Sigmoid colon (tissue), 7 donors: ENCODE measurements around the gene CYBA. TPM values are rescaled to one million over a fixed set of nuclear protein-coding genes. Genes with fewer than 3 reads are reported as not detected.
A peak's percentile ranks its signal among the peaks of the same experiment; 100 is the strongest.

ENCODE experiments used
- DNase-seq: peaks from one replicate; pipeline ENCODE4 v3.0.0-alpha.2; 2019
- H3K27ac ChIP-seq, 4 donors: fragments of 200-600 bp; sonication (generic); one replicate each; pipeline ENCODE4 v1.5.1; 2016 to 2019; ENCODE audit warnings: mild to moderate bottlenecking in 1 of 4
- H3K27me3 ChIP-seq, 3 donors: fragments of 200-600 bp; sonication (generic); one replicate each; pipeline ENCODE4 v1.5.1; 2019; ENCODE audit warnings: mild to moderate bottlenecking in 1 of 3
- H3K36me3 ChIP-seq, 4 donors: fragments of 200-600 bp; sonication (generic); one replicate each; pipeline ENCODE4 v1.5.1; 2016 to 2019
- H3K4me1 ChIP-seq, 4 donors: fragments of 200-600 bp; sonication (generic); one replicate each; pipeline ENCODE4 v1.5.1; 2017 to 2019
- H3K4me3 ChIP-seq, 4 donors: fragments of 200-600 bp; sonication (generic); one replicate each; pipeline ENCODE4 v1.5.1; 2017 to 2019; ENCODE audit warnings: mild to moderate bottlenecking in 2 of 4, moderate library complexity in 1 of 4
- H3K9me3 ChIP-seq, 4 donors: fragments of 200-600 bp in 3 of 4; sonication (generic) in 3 of 4; one replicate each; pipeline versions ENCODE4 v1.5.1 to v1.6.1; 2013 to 2019
- CTCF ChIP-seq, 4 experiments: fragments of 450-650 bp in 3 of 4; fragments of 200-600 bp in 1 of 4; IDR thresholded peaks; one replicate each; pipeline ENCODE4 v1.5.1; 2016 to 2019; ENCODE audit warnings: antibody characterized with exemption in 4 of 4, mild to moderate bottlenecking in 3 of 4, moderate library complexity in 2 of 4
- EP300 ChIP-seq, 4 donors: sonication (generic); formaldehyde crosslinking; IDR thresholded peaks; one replicate each; pipeline ENCODE4 v1.6.1; 2017; ENCODE audit warnings: antibody characterized with exemption in 4 of 4
- POLR2A ChIP-seq, 2 donors: fragments of 450-650 bp; IDR thresholded peaks; one replicate each; pipeline ENCODE4 v1.6.1; 2016; ENCODE audit warnings: antibody characterized with exemption in 2 of 2, mild to moderate bottlenecking in 2 of 2, moderate library complexity in 2 of 2
- POLR2AphosphoS5 ChIP-seq, 4 donors: sonication (generic); formaldehyde crosslinking; IDR thresholded peaks; one replicate each; pipeline ENCODE4 v1.6.1; 2017; ENCODE audit warnings: antibody characterized with exemption in 4 of 4
- WGBS, 2 donors: extraction: QIAGEN DNeasy Blood & Tissue Kit; methylation state at CpG; one replicate each; pipeline ENCODE4 v1.1.7; 2013; 5-methylcytosine and 5-hydroxymethylcytosine counted together
- intact Hi-C: fragments of 100-400 bp; cut with DNase I; formaldehyde crosslinking; loops from one replicate; pipeline ENCODE4 v1.15.1; 2023
- polyA plus RNA-seq, 3 donors: library from polyadenylated mRNA; stranded (reverse); fragments of 200-250 nt; gene quantifications; one replicate each; pipeline ENCODE4 v1.2.3, GENCODE V29; 2013
- total RNA-seq, 4 donors: library from RNA; depleted of rRNA; stranded (reverse); fragments of >200 nt; gene quantifications; one replicate each; pipeline ENCODE4 v1.1.0, GENCODE V29; 2016
- donor health status: healthy with polysubstance abuse.
- donor health status: Bipolar disorder and iron deficiency.
- donor health status: healthy.

The CYBA gene
- total and polyA plus RNA-seq, 7 donors: 63.1 to 429 (median 124) TPM

GRCh38 chr16:88681709-88682451, 31.0 kb upstream of the CYBA start:
- Histone ChIP-seq H3K27me3 (peaks cover 35 to 93% (median 66%) of the 10 kb centered on the region in 3 donors), H3K9me3 (no peaks in the 10 kb centered on the region), H3K4me1 (peaks cover 0 to 23% (median 15%) of the 10 kb centered on the region in 4 donors), H3K36me3 (no peaks in the 10 kb centered on the region), H3K4me3 (no peak overlapping the region), H3K27ac (peak overlapping the region in 3 of 4 donors; percentile 25 to 42 (median 34))
- TF ChIP-seq EP300 (IDR thresholded peaks at IDR 0.05) (no peak), POLR2AphosphoS5 (IDR thresholded peaks at IDR 0.05) (no peak), POLR2A (IDR thresholded peaks at IDR 0.05) (no peak), CTCF (IDR thresholded peaks at IDR 0.05) (no peak)
- intact Hi-C loops: no loop called here
- DNase-seq: no peak
- WGBS, 2 donors: 33 to 49% methylated on average over 21 of the region's 21 CpGs

GRCh38 chr16:88681084-88681680, 30.3 kb upstream of the CYBA start:
- H3K36me3 ChIP-seq: no peaks in the 10 kb centered on the region
- 36 to 57% methylated on average over 31 of the region's 31 CpGs for WGBS, 2 donors
- no peak overlapping the region for H3K4me3 ChIP-seq
- no peak overlapping the region for H3K27ac ChIP-seq
- intact Hi-C loops: no loop called here
- no peak for DNase-seq
- peaks cover 0 to 16% (median 8%) of the 10 kb centered on the region in 4 donors for H3K4me1 ChIP-seq
- TF ChIP-seq CTCF (IDR thresholded peaks at IDR 0.05) (peak in 1 of 4 experiments; percentile 18), POLR2A (IDR thresholded peaks at IDR 0.05) (no peak)
- H3K27me3 ChIP-seq: peaks cover 35 to 86% (median 59%) of the 10 kb centered on the region in 3 donors
- H3K9me3 ChIP-seq: no peaks in the 10 kb centered on the region

- no peaks in the 10 kb centered on the region for H3K9me3 ChIP-seq
- intact Hi-C loops: no loop called here
- H3K27me3 ChIP-seq: peaks cover 29 to 80% (median 53%) of the 10 kb centered on the region in 3 donors
- H3K36me3 ChIP-seq: no peaks in the 10 kb centered on the region
- peaks cover 0 to 11% (median 2%) of the 10 kb centered on the region in 4 donors for H3K4me1 ChIP-seq
- H3K27ac ChIP-seq: no peak overlapping the region
- TF ChIP-seq EP300 (IDR thresholded peaks at IDR 0.05) (no peak), POLR2A (IDR thresholded peaks at IDR 0.05) (no peak), POLR2AphosphoS5 (IDR thresholded peaks at IDR 0.05) (no peak), CTCF (IDR thresholded peaks at IDR 0.05) (no peak)
- H3K4me3 ChIP-seq: no peak overlapping the region
- 80 to 87% methylated on average over 5 of the region's 5 CpGs for WGBS, 2 donors
- no peak for DNase-seq
Observed at GRCh38 chr16:88680554-88681083, 29.8 kb upstream of the CYBA start.

- H3K4me3 ChIP-seq: no peak overlapping the region
- TF ChIP-seq CTCF (IDR thresholded peaks at IDR 0.05) (no peak), POLR2AphosphoS5 (IDR thresholded peaks at IDR 0.05) (no peak), POLR2A (IDR thresholded peaks at IDR 0.05) (no peak), EP300 (IDR thresholded peaks at IDR 0.05) (no peak)
- H3K27me3 ChIP-seq: peaks cover 18 to 58% (median 32%) of the 10 kb centered on the region in 3 donors
- no peak for DNase-seq
- H3K27ac ChIP-seq: no peak overlapping the region
- intact Hi-C loops: no loop called here
- no peaks in the 10 kb centered on the region for H3K9me3 ChIP-seq
- 58 to 82% methylated on average over 32 of the region's 32 CpGs for WGBS, 2 donors
- H3K4me1 ChIP-seq: peaks cover 0 to 6% (median 0%) of the 10 kb centered on the region in 4 donors
- H3K36me3 ChIP-seq: peaks cover 0 to 9% (median 0%) of the 10 kb centered on the region in 4 donors
Observed at GRCh38 chr16:88678224-88678979, 27.5 kb upstream of the CYBA start.
